GM21526 (cell line): Measurements from ENCODE around the gene OGT.
"Not testable (repeated sequence)": the region's sequence is repeated elsewhere in the genome, so short reads cannot be mapped to it uniquely, and the experiment has no call there.

Experiments
- ATAC-seq: cut with Tn5 transposase; IDR thresholded peaks from one replicate; pipeline ENCODE4 v1.9.1; 2021; ENCODE audit warnings: moderate library complexity; ENCODE audit not compliant: unreplicated experiment, low FRiP score

Gene OGT

GRCh38 chrX:71537743-71538142 lies 4.8 kb downstream of the OGT start:
- no peak for ATAC-seq

- peak; percentile 13 for ATAC-seq
These were observed 7.9 kb downstream of the OGT start for GRCh38 chrX:71540801-71541200.

- peak; percentile 65 for ATAC-seq
These were observed 8.5 kb downstream of the OGT start for GRCh38 chrX:71541210-71542022.

GRCh38 chrX:71542411-71542810 lies 9.5 kb downstream of the OGT start:
- no peak for ATAC-seq

GRCh38 chrX:71542825-71543224 lies 9.9 kb downstream of the OGT start:
- ATAC-seq: no peak

- no peak for ATAC-seq
These were observed 10.4 kb downstream of the OGT start for GRCh38 chrX:71543316-71543715.

GRCh38 chrX:71545364-71545763 lies 12.5 kb downstream of the OGT start:
- ATAC-seq: no peak

- ATAC-seq: no peak
These were observed 14.0 kb downstream of the OGT start for GRCh38 chrX:71546879-71547278.

GRCh38 chrX:71547339-71547738 lies 14.4 kb downstream of the OGT start:
- ATAC-seq: no peak

GRCh38 chrX:71549986-71550385 lies 17.1 kb downstream of the OGT start:
- ATAC-seq: no peak

- no peak for ATAC-seq
These were observed 17.7 kb downstream of the OGT start for GRCh38 chrX:71550578-71550977.

GRCh38 chrX:71556036-71556435 lies 23.1 kb downstream of the OGT start:
- ATAC-seq: no peak

GRCh38 chrX:71558920-71559319 lies 26.0 kb downstream of the OGT start:
- no peak for ATAC-seq

- ATAC-seq: not testable (repeated sequence)
These were observed 26.9 kb downstream of the OGT start for GRCh38 chrX:71559773-71560172.

GRCh38 chrX:71563921-71564320 lies 31.0 kb downstream of the OGT start:
- ATAC-seq: no peak

- no peak for ATAC-seq
These were observed 32.7 kb downstream of the OGT start for GRCh38 chrX:71565474-71566041.

GRCh38 chrX:71571390-71571789 lies 38.5 kb downstream of the OGT start:
- not testable (repeated sequence) for ATAC-seq

GRCh38 chrX:71573590-71573989 lies 40.7 kb downstream of the OGT start:
- no peak for ATAC-seq

- ATAC-seq: no peak
These were observed 44.8 kb downstream of the OGT start for GRCh38 chrX:71577682-71578081.

- ATAC-seq: no peak
These were observed 45.6 kb downstream of the OGT start, which contains the start of gene GCNA for GRCh38 chrX:71578253-71579135. Gene GCNA (plus strand): TSS chrX:71578437. CDS start chrX:71580822, 2,385 bp downstream.
